HG02973 (cell line): ENCODE data around the gene MSMB.
"Not testable (repeated sequence)": the region's sequence is repeated elsewhere in the genome, so short reads cannot be mapped to it uniquely, and the experiment has no call there.

Experiments
- ATAC-seq: cut with Tn5 transposase; IDR thresholded peaks from one replicate; pipeline ENCODE4 v1.9.1; 2021; ENCODE audit warnings: moderate library complexity; ENCODE audit not compliant: unreplicated experiment

The MSMB gene

DNA sequence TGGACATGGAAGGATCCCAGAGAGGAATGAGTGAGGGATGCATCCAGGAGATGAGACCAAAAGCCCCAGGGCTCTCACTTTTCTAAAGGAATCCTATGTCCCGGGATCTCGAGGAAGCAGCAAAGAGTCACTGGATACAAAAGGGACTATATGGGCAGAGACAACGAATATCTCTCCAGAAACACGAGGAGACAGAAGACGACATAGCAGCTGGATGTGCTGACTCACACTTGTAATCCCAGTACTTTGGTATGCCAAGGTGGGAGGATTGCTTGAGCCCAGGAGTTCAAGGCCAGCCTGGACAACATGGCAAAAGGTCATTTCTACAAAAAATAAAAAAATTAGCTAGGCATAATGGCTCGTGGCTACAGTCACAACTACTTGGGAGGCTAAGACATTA lies 24.7 kb upstream of the MSMB start:
- no peak for ATAC-seq

DNA sequence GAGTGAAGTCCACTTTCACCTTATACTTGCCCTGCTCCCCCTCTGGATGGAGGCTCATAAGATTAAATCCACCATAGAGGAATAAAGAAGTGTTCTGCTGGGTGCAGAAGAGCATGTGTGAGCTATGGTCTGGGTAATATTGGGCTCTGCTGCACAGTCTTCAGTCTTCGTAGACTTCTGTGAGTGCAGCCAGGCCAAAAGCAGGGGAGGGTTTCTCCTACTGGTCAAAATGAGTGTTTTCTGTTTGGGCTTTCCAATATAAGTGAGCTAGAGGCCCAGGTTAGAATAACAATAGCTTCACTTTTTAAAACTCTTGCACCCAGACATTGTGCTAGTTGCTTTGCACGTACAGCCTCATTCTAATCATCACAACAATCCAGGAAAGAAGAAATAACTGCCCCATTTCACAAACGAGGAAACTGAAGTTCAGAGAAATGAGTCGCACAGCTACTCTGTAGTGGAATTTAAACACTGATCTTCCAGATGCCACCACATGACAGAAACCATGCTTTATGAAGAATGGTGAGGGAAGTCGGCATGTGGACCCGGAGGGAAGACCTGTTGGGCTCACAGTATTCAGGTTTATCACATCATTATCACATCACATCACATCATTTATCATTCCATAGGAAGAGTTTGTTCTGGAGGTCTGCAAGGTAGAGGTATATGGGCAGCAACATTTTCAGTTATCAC lies 23.8 kb upstream of the MSMB start:
- ATAC-seq, result no peak

DNA sequence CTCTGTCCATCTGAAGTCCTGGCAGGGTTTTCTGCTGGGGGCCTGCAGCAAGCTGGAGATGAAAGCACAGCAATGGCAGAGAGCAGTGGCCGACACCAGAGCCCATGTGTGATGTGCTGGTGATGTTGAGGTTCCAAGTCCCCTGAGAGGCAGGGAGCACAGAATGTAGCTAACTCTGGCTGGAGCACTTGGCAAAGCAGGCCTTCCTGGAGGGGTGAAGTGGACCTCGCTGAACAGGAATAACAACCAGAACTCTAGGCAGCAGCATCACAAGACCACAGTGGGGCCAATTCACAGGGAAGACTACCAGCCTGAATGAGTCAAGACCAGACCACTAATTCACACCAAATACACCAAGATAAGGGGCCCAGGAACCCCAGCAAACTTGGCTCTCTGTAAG lies 22.8 kb upstream of the MSMB start:
- ATAC-seq, result no peak

- no peak for ATAC-seq
Observed at GRCh38 chr10:46068117-46068516, 22.0 kb upstream of the MSMB start.

DNA sequence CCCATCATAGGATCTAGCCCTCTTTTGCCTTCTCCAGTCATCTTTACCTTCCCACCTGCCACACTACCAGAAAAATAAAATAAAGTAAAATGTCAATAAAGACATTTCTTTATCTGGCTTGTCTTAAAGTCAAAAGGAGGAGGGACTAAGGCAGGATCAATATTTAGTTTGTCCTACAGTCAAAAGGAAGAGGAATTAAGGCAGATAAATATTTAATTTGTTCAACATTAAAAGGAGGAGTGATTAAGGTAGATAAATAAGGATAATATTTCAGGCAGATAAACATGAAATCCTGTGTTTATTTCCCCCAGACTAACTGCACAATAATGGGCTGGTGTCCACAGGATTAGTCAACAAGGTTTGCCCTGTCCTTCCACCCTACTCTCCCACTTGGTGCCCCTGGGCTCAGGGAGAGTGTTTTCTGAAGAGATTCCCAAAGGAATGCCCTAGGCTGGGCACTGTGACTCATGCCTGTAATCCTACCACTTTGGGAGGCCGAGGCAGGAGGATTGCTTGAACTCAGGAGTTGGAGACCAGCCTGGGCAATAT lies 18.3 kb upstream of the MSMB start:
- ATAC-seq, result no peak

DNA sequence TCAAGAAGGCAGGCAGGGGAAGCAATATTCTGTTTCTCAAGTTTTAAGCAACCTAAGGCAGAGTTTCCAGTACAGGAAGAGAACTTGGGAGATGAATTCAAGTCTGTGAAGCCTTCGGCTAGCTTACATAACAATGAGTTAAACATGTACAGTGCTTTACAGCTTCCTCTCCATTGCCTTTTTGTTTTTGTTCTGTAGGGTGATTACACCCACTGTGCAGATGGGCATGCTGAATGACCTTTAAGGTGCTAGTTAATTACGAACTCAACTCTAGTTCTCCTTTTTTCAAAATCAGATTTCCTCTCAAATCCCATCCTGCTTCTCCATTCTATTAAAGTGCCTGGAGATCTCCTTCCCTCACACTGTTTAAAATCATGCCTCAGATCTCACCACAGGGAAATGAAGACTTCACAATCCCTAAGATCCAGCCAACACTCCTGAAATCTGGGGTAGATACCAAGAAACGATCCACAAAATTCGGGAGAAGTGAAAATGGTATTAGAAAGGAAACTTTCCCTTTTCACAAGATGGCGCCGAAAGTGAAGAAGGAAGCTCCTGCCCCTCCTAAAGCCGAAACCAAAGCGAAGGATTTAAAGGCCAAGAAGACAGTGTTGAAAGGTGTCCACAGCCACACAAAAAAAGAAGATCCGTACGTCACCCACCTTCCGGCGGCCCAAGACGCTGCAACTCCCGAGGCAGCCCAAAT lies 16.8 kb upstream of the MSMB start:
- no peak for ATAC-seq

- no peak for ATAC-seq
Observed at GRCh38 chr10:46060706-46061105, 14.6 kb upstream of the MSMB start.

- ATAC-seq, result not testable (repeated sequence)
Observed at GRCh38 chr10:46057927-46058326, 11.9 kb upstream of the MSMB start.

- no peak for ATAC-seq
Observed at GRCh38 chr10:46057038-46057437, 11.0 kb upstream of the MSMB start.

- ATAC-seq, result no peak
Observed at GRCh38 chr10:46055771-46056170, 9.7 kb upstream of the MSMB start.

GRCh38 chr10:46053534-46054434 lies 7.7 kb upstream of the MSMB start:
- ATAC-seq, result no peak

DNA sequence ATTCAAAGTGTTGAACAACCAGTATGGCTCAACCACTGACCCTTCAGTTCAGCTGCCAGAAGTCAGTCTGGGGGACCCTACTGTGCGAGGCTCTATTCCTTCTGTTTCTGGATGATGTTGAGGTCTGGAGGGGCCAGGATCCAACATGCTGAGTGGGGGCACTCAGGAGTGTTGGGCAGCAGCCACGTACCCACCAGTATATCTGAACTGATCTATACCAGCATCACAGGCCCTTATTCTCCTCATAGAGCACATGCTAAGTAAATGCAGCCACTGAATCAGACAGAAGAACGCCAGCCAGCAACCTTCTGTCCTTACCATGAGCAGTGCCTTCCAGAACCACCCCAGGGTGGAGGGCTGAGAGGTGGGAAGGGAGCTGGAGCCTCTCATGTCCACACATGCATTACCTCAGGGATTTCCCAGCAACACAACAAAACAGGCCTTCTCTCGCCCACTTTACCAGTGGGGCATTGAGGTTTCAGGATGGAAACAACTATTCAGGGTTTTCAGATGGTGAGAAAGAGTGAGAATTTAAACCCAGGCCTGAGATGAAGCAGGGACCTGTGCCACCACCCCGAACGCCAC lies 6.8 kb upstream of the MSMB start:
- no peak for ATAC-seq

- ATAC-seq, result no peak
Observed at GRCh38 chr10:46052057-46052790, 6.2 kb upstream of the MSMB start.

DNA sequence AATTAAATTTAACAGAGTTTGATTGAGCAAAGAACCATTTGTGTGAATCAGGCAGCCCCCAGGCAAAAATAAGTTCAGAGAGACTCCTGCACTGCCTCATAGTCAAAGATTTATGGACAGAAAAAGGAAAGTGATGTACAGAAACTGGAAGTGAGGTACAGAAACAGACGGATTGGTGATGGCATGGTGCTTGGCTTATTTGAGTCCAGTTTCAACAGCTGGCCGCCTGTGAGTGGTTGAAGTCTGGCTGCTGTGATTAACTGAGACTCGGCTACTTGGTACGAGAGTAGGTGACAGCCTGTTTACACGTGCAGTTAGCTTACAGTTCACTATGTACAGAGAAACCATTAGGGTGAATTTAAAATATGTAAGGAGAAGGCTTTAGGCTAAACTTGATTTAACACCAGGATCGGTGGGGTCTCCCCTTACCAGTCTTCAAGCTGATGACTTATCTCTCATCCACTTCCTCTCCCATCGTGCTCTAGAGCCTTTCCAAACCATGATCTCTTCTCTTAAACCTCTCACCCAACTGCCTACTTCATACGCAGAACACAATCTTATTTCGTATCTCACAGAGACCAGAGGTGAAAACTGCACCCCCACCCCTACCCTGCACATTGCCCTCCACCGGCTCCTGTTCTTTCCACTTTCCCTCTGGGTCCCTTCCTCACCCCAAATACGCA lies 5.0 kb upstream of the MSMB start:
- ATAC-seq, result no peak

DNA sequence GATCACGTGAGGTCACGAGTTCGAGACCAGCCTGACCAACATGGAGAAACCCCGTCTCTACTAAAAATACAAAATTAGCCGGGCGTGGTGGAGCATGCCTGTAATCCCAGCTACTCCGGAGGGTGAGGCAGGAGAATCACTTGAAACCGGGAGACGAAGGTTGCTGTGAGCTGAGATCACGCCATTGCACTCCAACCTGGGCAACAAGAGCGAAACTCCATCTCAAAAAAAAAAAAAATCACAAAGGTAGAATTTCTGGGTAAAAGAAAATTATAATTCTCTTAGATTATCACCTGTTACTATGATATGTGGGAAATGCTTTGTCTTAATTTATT lies 3.4 kb upstream of the MSMB start:
- not testable (repeated sequence) for ATAC-seq

- no peak for ATAC-seq
Observed at GRCh38 chr10:46048152-46048551, 2.1 kb upstream of the MSMB start.

DNA sequence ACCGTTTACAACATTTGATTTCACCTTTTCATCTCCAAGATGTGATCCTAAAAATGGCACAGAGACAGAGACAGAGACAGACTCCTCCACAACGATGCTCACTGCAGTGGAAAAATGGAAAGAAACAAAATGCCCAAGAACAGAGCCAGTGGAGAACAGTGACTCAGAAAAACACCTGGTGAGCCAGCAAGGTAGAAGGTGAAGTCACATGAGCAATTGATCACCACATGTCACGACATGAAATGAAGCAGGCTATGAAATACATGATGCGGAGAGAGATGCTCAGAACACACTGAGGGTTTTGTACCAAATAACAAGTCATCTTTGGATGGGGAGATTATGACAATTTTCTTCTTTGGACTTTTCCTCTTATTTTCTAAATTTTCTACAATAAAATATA lies 3.5 kb downstream of the MSMB start:
- ATAC-seq, result no peak

- ATAC-seq, result no peak
Observed at GRCh38 chr10:46040004-46040403, 6.1 kb downstream of the MSMB start.

DNA sequence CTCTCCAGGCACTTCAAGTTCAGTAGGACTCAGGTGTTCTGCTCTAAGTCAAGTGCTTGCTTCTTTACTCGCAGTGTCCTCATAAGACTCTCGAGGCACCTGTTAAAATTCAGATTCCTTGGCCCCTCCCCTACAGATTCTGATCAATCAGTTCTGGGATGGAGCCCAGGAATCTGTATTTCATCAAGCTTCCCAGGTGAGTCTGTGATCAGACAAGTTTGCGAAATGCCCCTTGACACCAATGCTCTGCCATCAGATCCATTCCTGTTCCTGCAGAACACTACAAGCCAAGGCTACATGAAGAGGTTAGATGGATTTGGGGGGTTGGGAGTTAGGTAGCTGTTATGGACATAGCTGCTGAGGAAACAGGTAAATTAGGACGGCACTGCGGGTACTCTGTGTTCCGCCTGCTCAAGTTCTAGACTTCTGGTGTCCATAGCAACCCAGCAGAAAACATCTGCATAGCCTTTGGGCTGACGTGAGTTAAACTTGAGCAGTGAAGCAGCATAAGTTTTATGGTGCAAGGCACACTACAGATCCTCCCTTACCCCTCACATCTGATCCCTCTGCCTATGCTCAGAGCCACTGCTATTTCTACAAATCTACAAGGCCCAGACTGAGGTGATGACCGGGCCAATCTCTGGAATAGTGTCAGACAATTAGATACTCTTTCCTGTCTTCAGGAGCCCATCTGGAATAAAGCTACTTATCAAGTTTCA lies 8.8 kb downstream of the MSMB start:
- no peak for ATAC-seq
